H1 (cell line): ENCODE measurements around the gene CDC123. TPM values are rescaled to one million over a fixed set of nuclear protein-coding genes. Genes with fewer than 3 reads are reported as not detected.

Experiments
- CTCF ChIA-PET: fragments of 300-600 bp; sonication (Branson Sonifier 250); formaldehyde crosslinking; loops from one replicate; lab custom pipeline; 2021; ENCODE audit not compliant: partially characterized antibody; lab: Charles Lee
- POLR2A ChIA-PET: fragments of 300-600 bp; sonication (Branson Sonifier 250); formaldehyde crosslinking; loops from one replicate; lab custom pipeline; 2021; ENCODE audit warnings: inconsistent platforms; ENCODE audit not compliant: partially characterized antibody; lab: Charles Lee
- DNase-seq, 2 experiments: peaks; one replicate each; pipeline versions ENCODE4 v3.0.0 to v3.0.0-alpha.2; 2010 to 2022; ENCODE audit warnings: low spot score in 2 of 2, low read depth in 1 of 2, mixed read lengths in 1 of 2
- FAIRE-seq: peaks from 2 replicates; lab custom pipeline; 2011; peaks lifted over from hg19 to GRCh38; lab: Jason Lieb, UNC
- H2AFZ ChIP-seq: 2 replicates; pipeline ENCODE4 v1.8.1; 2012; ENCODE audit warnings: low read length, inconsistent platforms
- H2AK5ac ChIP-seq: 2 replicates; pipeline ENCODE4 v1.6.1; 2013; ENCODE audit warnings: low read depth, low read length
- H2BK120ac ChIP-seq: replicated peaks from 2 replicates; pipeline ENCODE3; 2013; ENCODE audit warnings: low read depth, low read length, inconsistent platforms
- H2BK12ac ChIP-seq: 2 replicates; pipeline ENCODE4 v1.6.1; 2013; ENCODE audit warnings: low read depth, low read length
- H2BK15ac ChIP-seq: 2 replicates; pipeline ENCODE4 v1.6.1; 2013; ENCODE audit warnings: low read length
- H2BK20ac ChIP-seq: 2 replicates; pipeline ENCODE4 v1.6.1; 2013; ENCODE audit warnings: low read length
- H2BK5ac ChIP-seq: 2 replicates; pipeline ENCODE4 v1.6.1; 2013; ENCODE audit warnings: low read depth, low read length
- H3K14ac ChIP-seq: 2 replicates; pipeline ENCODE4 v1.6.1; 2013; ENCODE audit warnings: inconsistent platforms; ENCODE audit not compliant: insufficient read length
- H3K18ac ChIP-seq: 2 replicates; pipeline ENCODE4 v1.6.1; 2013; ENCODE audit warnings: low read length; ENCODE audit errors: extremely low read depth
- H3K23ac ChIP-seq: 2 replicates; pipeline ENCODE4 v1.6.1; 2013; ENCODE audit warnings: inconsistent platforms; ENCODE audit not compliant: insufficient read length
- H3K23me2 ChIP-seq: 2 replicates; pipeline ENCODE4 v1.6.1; 2013; ENCODE audit warnings: low read depth, low read length
- H3K27ac ChIP-seq: 2 replicates; pipeline ENCODE4 v1.6.1; 2011; ENCODE audit warnings: low read depth, low read length, inconsistent platforms
- H3K27me3 ChIP-seq, 4 experiments: replicated peaks in 1 of 4; 1 replicate in 1 of 4; 2 replicates in 3 of 4; pipeline versions ENCODE4 v1.6.1 to v1.8.1; 2011 to 2013; ENCODE audit warnings: low read length in 3 of 4, mild to moderate bottlenecking in 3 of 4, inconsistent platforms in 2 of 4, mixed read lengths in 2 of 4, moderate library complexity in 1 of 4; ENCODE audit not compliant: control insufficient read depth in 3 of 4, insufficient read depth in 3 of 4; ENCODE audit errors: extremely low read depth in 1 of 4
- H3K36me3 ChIP-seq, 4 experiments: 2 replicates each; pipeline versions ENCODE4 v1.6.1 to v1.8.1; 2011 to 2013; ENCODE audit warnings: mild to moderate bottlenecking in 4 of 4, low read length in 3 of 4, moderate library complexity in 2 of 4, control low read depth in 1 of 4, inconsistent platforms in 1 of 4; ENCODE audit not compliant: insufficient read depth in 4 of 4, control insufficient read depth in 2 of 4
- H3K4ac ChIP-seq: replicated peaks from 2 replicates; pipeline ENCODE3; 2013; ENCODE audit warnings: low read length, low read depth, mixed read lengths, inconsistent platforms; ENCODE audit not compliant: insufficient read length
- H3K4me1 ChIP-seq, 4 experiments: replicated peaks in 1 of 4; 1 replicate in 1 of 4; 2 replicates in 3 of 4; pipeline versions ENCODE4 v1.6.1 to v1.8.1; 2011 to 2013; ENCODE audit warnings: low read length in 3 of 4, inconsistent platforms in 2 of 4, mixed read lengths in 1 of 4; ENCODE audit not compliant: insufficient read depth in 4 of 4, control insufficient read depth in 3 of 4
- H3K4me2 ChIP-seq, 2 experiments: 2 replicates each; pipeline versions ENCODE4 v1.6.1 to v1.8.1; 2011 to 2013; ENCODE audit warnings: low read depth in 2 of 2, low read length in 2 of 2, control low read depth in 1 of 2, inconsistent platforms in 1 of 2, mild to moderate bottlenecking in 1 of 2; ENCODE audit not compliant: insufficient read depth in 1 of 2
- H3K4me3 ChIP-seq, 4 experiments: fragments of 200-600, 300-600 bp in 1 of 4; sonication (generic), shearing (Covaris generic), sonication (Bioruptor Twin) in 1 of 4; 2 replicates each; pipeline versions ENCODE4 v1.5.1 to v1.8.1; 2011 to 2016; ENCODE audit warnings: low read length in 4 of 4, low read depth in 3 of 4, control low read depth in 2 of 4, inconsistent platforms in 2 of 4, mild to moderate bottlenecking in 2 of 4, mixed read lengths in 1 of 4, moderate library complexity in 1 of 4; ENCODE audit not compliant: insufficient read depth in 2 of 4; ENCODE audit errors: extremely low read depth in 1 of 4
- H3K56ac ChIP-seq: replicated peaks from 2 replicates; pipeline ENCODE3; 2013; ENCODE audit warnings: low read depth, mild to moderate bottlenecking, mixed read lengths, low read length, inconsistent platforms; ENCODE audit not compliant: insufficient read length
- H3K79me1 ChIP-seq: 2 replicates; pipeline ENCODE4 v1.6.1; 2013; ENCODE audit warnings: low read depth, low read length, control low read depth
- H3K79me2 ChIP-seq, 2 experiments: 2 replicates each; pipeline versions ENCODE4 v1.6.1 to v1.8.1; 2012 to 2013; ENCODE audit warnings: low read length in 2 of 2, mild to moderate bottlenecking in 2 of 2, inconsistent platforms in 1 of 2; ENCODE audit not compliant: insufficient read depth in 2 of 2, control insufficient read depth in 1 of 2
- H3K9ac ChIP-seq, 4 experiments: replicated peaks in 1 of 4; 1 replicate in 1 of 4; 2 replicates in 3 of 4; pipeline versions ENCODE4 v1.6.1 to v1.8.1; 2011 to 2013; ENCODE audit warnings: low read depth in 3 of 4, low read length in 3 of 4, control low read depth in 2 of 4, mild to moderate bottlenecking in 2 of 4, moderate library complexity in 2 of 4, inconsistent platforms in 1 of 4; ENCODE audit errors: extremely low read depth in 1 of 4
- H3K9me3 ChIP-seq, 2 experiments: 2 replicates each; pipeline versions ENCODE4 v1.6.1 to v1.8.1; 2012 to 2013; ENCODE audit warnings: mild to moderate bottlenecking in 2 of 2, moderate library complexity in 2 of 2, control low read depth in 1 of 2, inconsistent platforms in 1 of 2, low read depth in 1 of 2, low read length in 1 of 2, mixed read lengths in 1 of 2; ENCODE audit not compliant: insufficient read depth in 2 of 2
- H4K20me1 ChIP-seq, 2 experiments: replicated peaks in 1 of 2; 2 replicates each; pipeline versions ENCODE3 to v1.8.1; 2011 to 2013; ENCODE audit warnings: inconsistent platforms in 2 of 2, low read length in 2 of 2, mild to moderate bottlenecking in 1 of 2; ENCODE audit not compliant: insufficient read depth in 2 of 2, control insufficient read depth in 1 of 2
- H4K5ac ChIP-seq: 2 replicates; pipeline ENCODE4 v1.6.1; 2013; ENCODE audit warnings: low read length, low read depth, mixed read lengths, inconsistent platforms; ENCODE audit not compliant: insufficient read length
- H4K8ac ChIP-seq: 2 replicates; pipeline ENCODE4 v1.8.0; 2013; ENCODE audit warnings: mild to moderate bottlenecking, moderate library complexity, low read length, inconsistent platforms; ENCODE audit not compliant: insufficient read depth; ENCODE audit errors: extremely low read depth
- H4K91ac ChIP-seq: replicated peaks from 2 replicates; pipeline ENCODE3; 2013; ENCODE audit warnings: low read length, mixed read lengths, inconsistent platforms; ENCODE audit not compliant: insufficient read length
- POLR2A ChIP-seq, 2 experiments: IDR thresholded peaks; 1 replicate in 1 of 2; 2 replicates in 1 of 2; pipeline ENCODE4 v1.6.1; 2011; ENCODE audit warnings: low read depth in 2 of 2, low read length in 2 of 2, mild to moderate bottlenecking in 2 of 2; ENCODE audit errors: control extremely low read depth in 1 of 2
- POU5F1 ChIP-seq: IDR thresholded peaks from 2 replicates; pipeline ENCODE4 v1.6.1; 2011; ENCODE audit warnings: low read depth, mild to moderate bottlenecking, low read length, moderate library complexity
- WGBS, 2 experiments: shearing (Covaris generic) in 1 of 2; methylation state at CpG; one replicate each; pipeline versions ENCODE4 v1.1.6 to v1.1.7; 2013 to 2015; ENCODE audit warnings: low lambda C conversion rate in 2 of 2, mixed read lengths in 2 of 2, inconsistent platforms in 1 of 2, low coverage in 1 of 2, missing lambda C conversion rate in 1 of 2; ENCODE audit not compliant: insufficient replicate concordance in 2 of 2, insufficient coverage in 1 of 2, insufficient read length in 1 of 2; ENCODE audit errors: extremely low coverage in 1 of 2, missing lambda C conversion rate in 1 of 2; 5-methylcytosine and 5-hydroxymethylcytosine counted together
- polyA plus RNA-seq, 7 experiments: library from polyadenylated mRNA; depleted of rRNA in 3 of 7; stranded (reverse) in 5 of 7; unstranded in 2 of 7; fragments of >200 nt in 5 of 7; fragments of 200-250 nt in 2 of 7; gene quantifications; 1 replicate in 5 of 7; 2 replicates in 1 of 7; 4 replicates in 1 of 7; pipeline versions ENCODE4 v1.2.1 to v1.2.3, GENCODE V29; 2011 to 2013; ENCODE audit warnings: missing spikeins in 2 of 7, mixed read lengths in 2 of 7
- total RNA-seq: library from RNA; stranded (reverse); fragmentation: NEBNext Ultra II Directional; extraction: Animal tissue kit (Norgen Biotek cat#: 25700); gene quantifications from 2 replicates; pipeline ENCODE4 v1.2.1, GENCODE V29; 2021

CDC123 gene
- total and polyA plus RNA-seq, 2 of the 8 experiments (the other 6 are each of a cell fraction or from before 2014, with no cell fraction given): 115 to 202 TPM

DNA sequence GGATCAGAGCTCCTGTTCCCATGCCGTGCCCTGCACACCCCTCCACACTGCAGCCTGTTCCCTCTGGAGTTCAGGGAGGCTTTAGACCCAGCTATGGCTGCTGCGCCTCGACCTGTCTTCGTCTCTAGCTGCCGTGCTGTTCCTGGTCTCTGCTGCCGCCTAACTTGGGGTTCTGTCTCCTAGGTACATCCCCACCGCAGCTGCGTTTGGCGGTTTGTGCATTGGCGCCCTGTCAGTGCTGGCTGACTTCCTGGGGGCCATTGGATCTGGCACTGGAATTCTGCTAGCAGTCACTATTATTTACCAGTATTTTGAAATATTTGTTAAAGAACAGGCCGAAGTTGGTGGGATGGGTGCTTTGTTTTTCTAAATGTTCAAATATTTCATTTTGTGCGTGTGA lies 31.9 kb upstream of the CDC123 start:
- POLR2A ChIA-PET: interaction anchor here (0.6 to 1.5 kb wide), 4 partner anchors 11 to 31 kb away, joined by 3 to 6 read pairs (median 4); partner anchors contain the start of genes CDC123 and NUDT5
- no peaks in the 10 kb centered on the region for H3K79me1 ChIP-seq
- no peak overlapping the region for H3K18ac ChIP-seq
- no peak overlapping the region for H2BK5ac ChIP-seq
- WGBS, 2 experiments: 92% methylated on average over 12 of the region's 12 CpGs; no CpG with 5 or more reads in 1 of the 2 experiments
- no peak overlapping the region for H3K56ac ChIP-seq
- H2BK12ac ChIP-seq: no peak overlapping the region
- H4K20me1 ChIP-seq: no peaks in the 10 kb centered on the region
- H3K4me1 ChIP-seq: no peaks in the 10 kb centered on the region
- H4K8ac ChIP-seq: no peak overlapping the region
- peaks cover 0 to 54% (median 14%) of the 10 kb centered on the region in 4 experiments; a peak in 6 of 8 replicates for H3K36me3 ChIP-seq
- H3K23ac ChIP-seq: no peak overlapping the region
- H4K91ac ChIP-seq: no peak overlapping the region
- no peak overlapping the region for H3K4me2 ChIP-seq
- H4K5ac ChIP-seq: no peak overlapping the region
- no peak overlapping the region for H2AK5ac ChIP-seq
- no peak overlapping the region for H3K27ac ChIP-seq
- H3K23me2 ChIP-seq: no peaks in the 10 kb centered on the region
- FAIRE-seq: no peak
- DNase-seq: no peak
- H2BK20ac ChIP-seq: no peak overlapping the region
- H3K9ac ChIP-seq: no peak overlapping the region
- CTCF ChIA-PET: interaction anchor here (0.8 to 1.0 kb wide), 2 partner anchors 16 to 51 kb away, joined by 3 read pairs; no protein-coding TSS in a partner anchor
- no peak overlapping the region for H3K14ac ChIP-seq
- H3K9me3 ChIP-seq: no peaks in the 10 kb centered on the region
- no peak overlapping the region for H2AFZ ChIP-seq
- H3K27me3 ChIP-seq: no peaks in the 10 kb centered on the region
- no peak overlapping the region for H2BK120ac ChIP-seq
- H3K79me2 ChIP-seq: no peaks in the 10 kb centered on the region
- H3K4me3 ChIP-seq: no peak overlapping the region
- no peak overlapping the region for H3K4ac ChIP-seq
- no peak overlapping the region for H2BK15ac ChIP-seq
- TF ChIP-seq POLR2A (IDR thresholded peaks at IDR 0.05; ENCODE audit: control extremely low read depth in 1 of 2, low read depth in 2 of 2, low read length in 2 of 2) (0 out of 3 replicates have a peak, but pooled peaks of 1 of the 2 experiments have one; percentile 33), POU5F1 (no peak)
